MCF 10A (cell line): ENCODE data around the gene POLN. TPM values are rescaled to one million over a fixed set of nuclear protein-coding genes. Genes with fewer than 3 reads are reported as not detected.
"Not testable (repeated sequence)": the region's sequence is repeated elsewhere in the genome, so short reads cannot be mapped to it uniquely, and the experiment has no call there.

Source experiments
- BruUV-seq: library from RNA; stranded (reverse); fragments of 400-500 nt; replicated peaks from 2 replicates; lab custom pipeline; 2021; lab: Mats Ljungman, UMichigan
- CTCF ChIA-PET: fragments of 300-600 bp; sonication (Branson Sonifier 250); formaldehyde crosslinking; extraction: SDS; loops from one replicate; lab custom pipeline; 2021; ENCODE audit warnings: antibody characterized with exemption, inconsistent platforms; lab: Yijun Ruan, JAX
- POLR2A ChIA-PET: fragments of 300-600, 350-650 bp; sonication (Branson Sonifier 250); formaldehyde crosslinking; extraction: SDS; loops from one replicate; lab custom pipeline; 2020; ENCODE audit warnings: antibody characterized with exemption, inconsistent platforms; lab: Yijun Ruan, JAX
- DNase-seq: peaks from one replicate; pipeline ENCODE4 v3.0.0-alpha.2; 2018; ENCODE audit not compliant: unreplicated experiment
- H3K27ac Mint-ChIP-seq: one replicate; pipeline ENCODE4 v1.8.0; 2022; ENCODE audit warnings: mild to moderate bottlenecking, low read depth, mixed read lengths; ENCODE audit not compliant: unreplicated experiment
- H3K27me3 Mint-ChIP-seq: one replicate; pipeline ENCODE4 v1.8.0; 2022; ENCODE audit warnings: mixed read lengths; ENCODE audit not compliant: insufficient read depth, unreplicated experiment
- H3K36me3 Mint-ChIP-seq: one replicate; pipeline ENCODE4 v1.8.0; 2022; ENCODE audit warnings: mild to moderate bottlenecking, moderate library complexity, mixed read lengths; ENCODE audit not compliant: insufficient read depth, unreplicated experiment
- H3K4me1 Mint-ChIP-seq: one replicate; pipeline ENCODE4 v1.8.0; 2022; ENCODE audit warnings: mixed read lengths; ENCODE audit not compliant: insufficient read depth, unreplicated experiment
- H3K4me3 Mint-ChIP-seq: one replicate; pipeline ENCODE4 v1.8.0; 2022; ENCODE audit warnings: mild to moderate bottlenecking, moderate library complexity, mixed read lengths; ENCODE audit not compliant: unreplicated experiment
- H3K9me3 Mint-ChIP-seq: one replicate; pipeline ENCODE4 v1.8.0; 2022; ENCODE audit warnings: mixed read lengths; ENCODE audit not compliant: unreplicated experiment
- intact Hi-C: fragments of 100-400 bp; cut with micrococcal nuclease; formaldehyde crosslinking; loops from 2 replicates; pipeline ENCODE4 v1.14.1; 2022
- total RNA-seq: library from RNA; stranded (reverse); gene quantifications from 2 replicates; pipeline ENCODE4 v1.2.3, GENCODE V29; 2022
- TF ChIP-seq, protein P1 (sequence below): fragments of 200-600 bp; IDR thresholded peaks from one replicate; pipeline ENCODE4 v1.8.0; 2022; ENCODE audit warnings: antibody characterized with exemption, mild to moderate bottlenecking; ENCODE audit not compliant: unreplicated experiment

Gene POLN
- total RNA-seq, 1 experiment from 2014 or later = 3.1 TPM

DNA sequence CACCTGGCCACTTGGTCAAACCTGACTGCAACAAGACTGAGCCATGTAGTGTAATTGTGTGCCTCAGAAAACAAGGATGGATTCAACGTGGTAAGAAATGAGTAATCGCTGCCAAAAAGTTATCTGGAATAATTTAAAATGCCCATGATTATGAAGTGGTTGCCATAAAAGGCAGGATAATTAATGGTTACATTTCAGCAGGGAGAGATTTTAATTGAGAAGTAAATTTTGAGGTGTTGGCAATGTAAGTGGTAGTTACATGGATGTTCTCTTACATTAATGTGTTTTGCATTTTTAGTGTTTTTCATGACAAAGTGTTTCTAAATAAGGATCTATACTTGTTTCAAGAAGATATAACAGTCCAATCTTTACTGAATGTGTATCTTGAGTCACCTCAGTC is 15.7 kb downstream of the POLN start:
- DNase-seq = no peak
- Mint-ChIP-seq H3K9me3 (no peaks in the 10 kb centered on the region), H3K27ac (no peak overlapping the region), H3K4me1 (no peaks in the 10 kb centered on the region), H3K27me3 (no peaks in the 10 kb centered on the region), H3K36me3 (peaks cover 47% of the 10 kb centered on the region), H3K4me3 (no peak overlapping the region)
- CTCF ChIA-PET = interaction anchor here (0.6 kb wide), 2 partner anchors 12 to 18 kb away, joined by 3 to 4 read pairs; no protein-coding TSS in a partner anchor
- TF ChIP-seq, protein P1, sequence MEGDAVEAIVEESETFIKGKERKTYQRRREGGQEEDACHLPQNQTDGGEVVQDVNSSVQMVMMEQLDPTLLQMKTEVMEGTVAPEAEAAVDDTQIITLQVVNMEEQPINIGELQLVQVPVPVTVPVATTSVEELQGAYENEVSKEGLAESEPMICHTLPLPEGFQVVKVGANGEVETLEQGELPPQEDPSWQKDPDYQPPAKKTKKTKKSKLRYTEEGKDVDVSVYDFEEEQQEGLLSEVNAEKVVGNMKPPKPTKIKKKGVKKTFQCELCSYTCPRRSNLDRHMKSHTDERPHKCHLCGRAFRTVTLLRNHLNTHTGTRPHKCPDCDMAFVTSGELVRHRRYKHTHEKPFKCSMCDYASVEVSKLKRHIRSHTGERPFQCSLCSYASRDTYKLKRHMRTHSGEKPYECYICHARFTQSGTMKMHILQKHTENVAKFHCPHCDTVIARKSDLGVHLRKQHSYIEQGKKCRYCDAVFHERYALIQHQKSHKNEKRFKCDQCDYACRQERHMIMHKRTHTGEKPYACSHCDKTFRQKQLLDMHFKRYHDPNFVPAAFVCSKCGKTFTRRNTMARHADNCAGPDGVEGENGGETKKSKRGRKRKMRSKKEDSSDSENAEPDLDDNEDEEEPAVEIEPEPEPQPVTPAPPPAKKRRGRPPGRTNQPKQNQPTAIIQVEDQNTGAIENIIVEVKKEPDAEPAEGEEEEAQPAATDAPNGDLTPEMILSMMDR = no peak
- intact Hi-C loops = no loop called here
- POLR2A ChIA-PET = interaction anchor here (0.6 to 0.7 kb wide), 2 partner anchors 12 to 103 kb away, joined by 3 to 4 read pairs; no protein-coding TSS in a partner anchor
- no TSS peak for BruUV-seq

DNA sequence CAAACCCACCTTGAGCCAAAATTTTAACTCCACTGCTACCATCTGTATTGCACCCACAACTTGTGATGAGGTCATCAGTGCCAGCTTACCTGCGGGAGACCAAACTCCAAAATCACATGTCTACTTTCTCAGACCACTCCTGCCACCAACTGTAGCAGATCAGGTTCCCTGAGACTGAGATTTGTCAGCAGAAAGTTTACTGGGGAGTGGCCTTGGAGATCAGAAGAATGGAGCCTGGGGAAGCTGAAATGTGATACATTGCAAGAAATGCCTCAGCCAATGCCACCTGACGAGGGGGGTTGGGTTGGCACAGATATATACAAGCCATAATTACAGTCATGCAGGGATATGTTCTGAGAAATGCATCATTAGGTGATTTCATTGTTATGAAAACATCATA is 19.1 kb downstream of the POLN start:
- Mint-ChIP-seq H3K4me3 (no peak overlapping the region), H3K9me3 (no peaks in the 10 kb centered on the region), H3K27ac (no peak overlapping the region), H3K36me3 (peaks cover 31% of the 10 kb centered on the region), H3K4me1 (peaks cover 8% of the 10 kb centered on the region), H3K27me3 (no peaks in the 10 kb centered on the region)
- DNase-seq = no peak
- ChIA-PET POLR2A (interaction anchor here (1.2 kb wide), 1 partner anchor 16 kb away, joined by 5 read pairs; no protein-coding TSS in a partner anchor), CTCF (no interaction called here)
- intact Hi-C loops = no loop called here
- TF ChIP-seq, protein P1 = no peak
- BruUV-seq = no TSS peak

DNA sequence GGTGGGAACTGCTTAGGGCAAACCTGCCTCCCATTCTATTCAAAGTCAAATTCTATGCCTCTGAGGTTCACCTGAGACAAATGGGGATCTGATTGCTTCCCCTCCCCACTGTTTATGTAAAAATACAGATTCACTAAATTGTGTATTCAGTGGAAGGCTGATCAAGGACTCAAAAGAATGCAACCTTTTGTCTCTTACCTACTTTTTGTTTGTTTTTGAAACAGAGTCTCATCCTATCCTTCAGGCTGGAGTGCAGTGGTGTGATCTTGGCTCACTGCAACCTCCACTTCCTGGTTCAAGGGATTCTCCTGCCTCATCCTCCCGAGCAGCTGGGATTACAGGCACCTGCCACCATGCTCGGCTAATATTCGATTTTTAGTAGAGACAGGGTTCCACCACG is 20.5 kb downstream of the POLN start:
- not testable (repeated sequence) for H3K9me3 Mint-ChIP-seq, H3K4me3 Mint-ChIP-seq

DNA sequence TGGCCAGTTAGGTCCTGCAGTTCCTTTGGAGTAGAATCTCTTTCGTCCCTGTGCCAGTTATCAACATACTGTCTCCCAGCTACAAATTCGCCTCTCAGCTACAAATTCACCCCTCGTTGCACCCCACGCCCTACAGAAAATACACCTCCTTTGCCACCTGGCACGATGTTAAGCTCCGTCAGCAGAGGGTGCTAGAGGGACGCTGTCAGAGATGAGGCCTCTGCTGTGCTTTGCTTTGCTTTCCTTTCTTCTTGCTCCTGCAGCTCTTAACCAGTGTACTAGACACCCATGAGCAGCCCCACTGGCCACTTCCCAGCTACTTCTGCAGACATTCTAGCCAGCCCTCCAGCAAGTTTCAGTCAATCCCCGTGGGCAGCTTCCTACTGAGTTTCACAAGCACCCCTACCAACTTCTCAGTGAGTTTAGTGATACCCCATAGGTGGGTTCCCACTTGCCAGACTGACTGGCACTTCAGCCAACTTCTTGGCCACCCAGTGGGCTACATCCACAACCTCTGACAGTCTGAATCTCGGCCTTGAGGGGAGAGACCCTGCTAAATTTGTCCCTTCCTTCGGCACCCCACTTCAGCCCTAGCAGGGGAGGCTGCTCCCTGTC is 21.8 kb downstream of the POLN start:
- H3K9me3 Mint-ChIP-seq = no peaks in the 10 kb centered on the region
- POLR2A ChIA-PET = interaction anchor here (0.8 to 1.8 kb wide), 7 partner anchors 12 to 405 kb away, joined by 3 to 11 read pairs (median 4); partner anchors contain the start of genes CFAP99 and RNF4
- peak overlapping the region; percentile 21 for H3K27ac Mint-ChIP-seq
- intact Hi-C loops = loop anchor here (1.0 kb wide), 3 partner anchors 134 to 242 kb away; no protein-coding TSS in a partner anchor
- no peak overlapping the region for H3K4me3 Mint-ChIP-seq
- no peaks in the 10 kb centered on the region for H3K27me3 Mint-ChIP-seq
- peaks cover 8% of the 10 kb centered on the region for H3K4me1 Mint-ChIP-seq
- H3K36me3 Mint-ChIP-seq = peaks cover 13% of the 10 kb centered on the region
- BruUV-seq = no TSS peak
- DNase-seq = peak; percentile 78
- CTCF ChIA-PET = interaction anchor here (0.6 to 4.0 kb wide), 29 partner anchors 11 to 598 kb away, joined by 3 to 46 read pairs (median 4); partner anchors contain the start of genes HAUS3, POLN and RNF4
- TF ChIP-seq, protein P1 = peak; percentile 90

More for the DNA sequence above, 20.5 kb downstream of the POLN start:
- H3K27ac Mint-ChIP-seq, DNase-seq, H3K4me1 Mint-ChIP-seq, intact Hi-C loops, BruUV-seq, H3K27me3 Mint-ChIP-seq: not testable (repeated sequence)
- H3K36me3 Mint-ChIP-seq = peaks cover 20% of the 10 kb centered on the region
- POLR2A ChIA-PET = interaction anchor here (1.8 kb wide), 1 partner anchor 20 kb away, joined by 11 read pairs; no protein-coding TSS in a partner anchor
- CTCF ChIA-PET = interaction anchor here (0.6 to 4.0 kb wide), 9 partner anchors 10 to 512 kb away, joined by 3 to 46 read pairs (median 5); partner anchors contain the start of genes CFAP99 and RNF4
